SK-N-SH (cell line): ENCODE data around the gene LIPG.

Source experiments
- CHD2 ChIP-seq: fragments of 150-350 bp; IDR thresholded peaks from 2 replicates; pipeline ENCODE4 v1.6.1; 2018; ENCODE audit warnings: low read length; ENCODE audit not compliant: partially characterized antibody
- CTCF ChIP-seq: fragments of 200-600 bp; sonication (generic); IDR thresholded peaks from 2 replicates; pipeline ENCODE4 v1.6.1; 2017; ENCODE audit warnings: antibody characterized with exemption, mild to moderate bottlenecking, moderate library complexity
- EZH2phosphoT487 ChIP-seq: fragments of 200-600 bp; sonication (generic); IDR thresholded peaks from 2 replicates; pipeline ENCODE4 v1.6.1; 2017; ENCODE audit warnings: low read depth, mixed run types, mild to moderate bottlenecking, antibody characterized with exemption, moderate library complexity, borderline replicate concordance
- FOXJ3 ChIP-seq: sonication (generic); formaldehyde crosslinking; IDR thresholded peaks from 2 replicates; pipeline ENCODE4 v1.5.1; 2020; ENCODE audit warnings: mild to moderate bottlenecking, missing genetic modification reagents
- GABPA ChIP-seq: IDR thresholded peaks from 2 replicates; pipeline ENCODE4 v1.4.0; 2012; ENCODE audit warnings: low read depth, mild to moderate bottlenecking
- NRF1 ChIP-seq: IDR thresholded peaks from 2 replicates; pipeline ENCODE4 v1.6.1; 2012; ENCODE audit warnings: low read depth, mild to moderate bottlenecking, low read length
- POLR2AphosphoS5 ChIP-seq: IDR thresholded peaks from 2 replicates; pipeline ENCODE4 v1.6.1; 2012; ENCODE audit warnings: low read depth, low read length
- RCOR1 ChIP-seq: fragments of 150-350 bp; IDR thresholded peaks from 2 replicates; pipeline ENCODE4 v1.6.1; 2017; ENCODE audit warnings: antibody characterized with exemption, low read length
- REST ChIP-seq: IDR thresholded peaks from 2 replicates; pipeline ENCODE4 v1.6.1; 2012; ENCODE audit warnings: mild to moderate bottlenecking, low read depth, low read length, moderate library complexity
- TCF12 ChIP-seq: IDR thresholded peaks from 2 replicates; pipeline ENCODE4 v1.4.0; 2012
- TEAD4 ChIP-seq: IDR thresholded peaks from 2 replicates; pipeline ENCODE4 v1.4.0; 2012; ENCODE audit warnings: mild to moderate bottlenecking, borderline replicate concordance; ENCODE audit not compliant: insufficient read depth
- YY1 ChIP-seq: IDR thresholded peaks from 2 replicates; pipeline ENCODE4 v1.4.0; 2012; ENCODE audit warnings: low read depth, mild to moderate bottlenecking

DNA sequence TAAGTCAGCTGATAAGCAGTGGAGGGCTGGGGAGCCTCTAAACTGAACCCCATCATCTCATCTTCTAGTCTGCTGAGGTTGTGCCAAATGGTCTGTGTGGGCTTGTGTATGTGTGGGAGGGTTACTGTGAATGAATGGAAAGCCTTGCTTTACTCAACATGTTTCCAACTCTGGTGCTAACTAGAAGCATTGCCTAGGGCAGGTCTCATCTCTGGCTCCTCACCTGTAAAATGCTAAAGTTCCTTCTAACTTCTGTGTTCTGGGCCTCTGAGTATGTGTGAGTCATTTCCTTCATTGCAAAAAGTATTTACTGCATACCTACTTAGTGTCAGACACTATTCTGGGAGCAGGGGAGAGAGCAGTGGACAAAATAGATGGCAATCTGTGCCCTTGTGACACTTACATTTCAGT is 1.3 kb downstream of the LIPG start:
- no peak for TF ChIP-seq CTCF
- TF ChIP-seq POLR2AphosphoS5 = no peak
- no peak for TF ChIP-seq EZH2phosphoT487
- no peak for TF ChIP-seq RCOR1
- TF ChIP-seq CHD2 = no peak
- TF ChIP-seq GABPA = no peak
- TF ChIP-seq NRF1 = no peak
- TF ChIP-seq YY1 = no peak
- no peak for TF ChIP-seq REST
- no peak for TF ChIP-seq FOXJ3 (CRISPR knock-in tag)
- TF ChIP-seq TEAD4 = no peak
- TF ChIP-seq TCF12 = no peak
